RKO (cell line): ENCODE measurements around the gene TYW1.
A peak's percentile ranks its signal among the peaks of the same experiment; 100 is the strongest.
"Not testable (repeated sequence)": the region's sequence is repeated elsewhere in the genome, so short reads cannot be mapped to it uniquely, and the experiment has no call there.

Experiments used
- DNase-seq: peaks from one replicate; pipeline ENCODE4 v3.0.0-alpha.2; 2016; ENCODE audit warnings: low spot score

Gene TYW1

GRCh38 chr7:66996444-66997191, at the start of gene TYW1:
Gene TYW1, plus strand, starts transcription at chr7:66996833. Its CDS starts 146 bp downstream, at chr7:66996979.
- DNase-seq, result peak; percentile 97

GRCh38 chr7:66948480-66949109, 48.0 kb upstream of the TYW1 start:
- no peak for DNase-seq

- no peak for DNase-seq
Measured at GRCh38 chr7:66950311-66950710, 46.3 kb upstream of the TYW1 start.

- no peak for DNase-seq
Measured at GRCh38 chr7:66950763-66951162, 45.9 kb upstream of the TYW1 start.

GRCh38 chr7:66952343-66953043, 44.1 kb upstream of the TYW1 start:
- peak; percentile 15 for DNase-seq

- DNase-seq, result no peak
Measured at GRCh38 chr7:66953044-66953427, 43.6 kb upstream of the TYW1 start.

- no peak for DNase-seq
Measured at GRCh38 chr7:66957595-66958290, 38.9 kb upstream of the TYW1 start.

- DNase-seq, result no peak
Measured at GRCh38 chr7:66958538-66959350, 37.9 kb upstream of the TYW1 start.

GRCh38 chr7:66960192-66960591, 36.4 kb upstream of the TYW1 start:
- DNase-seq, result no peak

GRCh38 chr7:66961096-66961495, 35.5 kb upstream of the TYW1 start:
- DNase-seq, result no peak

- no peak for DNase-seq
Measured at GRCh38 chr7:66964411-66964810, 32.2 kb upstream of the TYW1 start.

- no peak for DNase-seq
Measured at GRCh38 chr7:66967029-66967428, 29.6 kb upstream of the TYW1 start.

GRCh38 chr7:66969001-66969400, 27.6 kb upstream of the TYW1 start:
- not testable (repeated sequence) for DNase-seq

- DNase-seq, result no peak
Measured at GRCh38 chr7:66970310-66970709, 26.3 kb upstream of the TYW1 start.

GRCh38 chr7:66974986-66975590, 21.5 kb upstream of the TYW1 start:
- peak; percentile 22 for DNase-seq

GRCh38 chr7:66978312-66978711, 18.3 kb upstream of the TYW1 start:
- not testable (repeated sequence) for DNase-seq

GRCh38 chr7:66979013-66979412, 17.6 kb upstream of the TYW1 start:
- DNase-seq, result not testable (repeated sequence)

- not testable (repeated sequence) for DNase-seq
Measured at GRCh38 chr7:66980336-66980735, 16.3 kb upstream of the TYW1 start.

GRCh38 chr7:66989552-66989951, 7.1 kb upstream of the TYW1 start:
- DNase-seq, result not testable (repeated sequence)

- DNase-seq, result not testable (repeated sequence)
Measured at GRCh38 chr7:66994051-66994450, 2.6 kb upstream of the TYW1 start.

- peak; percentile 91 for DNase-seq
Measured at GRCh38 chr7:66994691-66995049, 2.0 kb upstream of the TYW1 start.
